Mucosa of rectum (tissue), 2 donors: Measurements from ENCODE around the gene TNFRSF12A.
A peak's percentile ranks its signal among the peaks of the same experiment; 100 is the strongest.

Experiments used
- H3K27ac ChIP-seq, 2 donors: one replicate each; pipeline ENCODE4 v1.7.0; 2013; ENCODE audit warnings: inconsistent platforms in 2 of 2, low read depth in 2 of 2, low read length in 2 of 2
- H3K27me3 ChIP-seq, 2 donors: one replicate each; pipeline ENCODE4 v1.7.0; 2013; ENCODE audit warnings: low read length in 2 of 2; ENCODE audit not compliant: control insufficient read depth in 2 of 2, insufficient read depth in 2 of 2
- H3K36me3 ChIP-seq, 2 donors: one replicate each; pipeline ENCODE4 v1.7.0; 2013; ENCODE audit warnings: low read length in 2 of 2; ENCODE audit not compliant: control insufficient read depth in 2 of 2, insufficient read depth in 2 of 2
- H3K4me1 ChIP-seq, 2 donors: one replicate each; pipeline ENCODE4 v1.7.0; 2013; ENCODE audit warnings: low read length in 2 of 2, mild to moderate bottlenecking in 1 of 2; ENCODE audit not compliant: control insufficient read depth in 2 of 2, insufficient read depth in 2 of 2
- H3K4me3 ChIP-seq, 2 donors: one replicate each; pipeline ENCODE4 v1.7.0; 2013; ENCODE audit warnings: low read length in 2 of 2
- H3K9ac ChIP-seq, 2 donors: one replicate each; pipeline ENCODE4 v1.7.0; 2013; ENCODE audit warnings: low read length in 2 of 2, low read depth in 1 of 2, mild to moderate bottlenecking in 1 of 2
- H3K9me3 ChIP-seq, 2 donors: one replicate each; pipeline ENCODE4 v1.7.0; 2013; ENCODE audit warnings: low read length in 2 of 2; ENCODE audit not compliant: control insufficient read depth in 2 of 2
- donor health status: healthy.
- donor health status: Normal muscosa, but diverticular disease.

Gene TNFRSF12A

DNA sequence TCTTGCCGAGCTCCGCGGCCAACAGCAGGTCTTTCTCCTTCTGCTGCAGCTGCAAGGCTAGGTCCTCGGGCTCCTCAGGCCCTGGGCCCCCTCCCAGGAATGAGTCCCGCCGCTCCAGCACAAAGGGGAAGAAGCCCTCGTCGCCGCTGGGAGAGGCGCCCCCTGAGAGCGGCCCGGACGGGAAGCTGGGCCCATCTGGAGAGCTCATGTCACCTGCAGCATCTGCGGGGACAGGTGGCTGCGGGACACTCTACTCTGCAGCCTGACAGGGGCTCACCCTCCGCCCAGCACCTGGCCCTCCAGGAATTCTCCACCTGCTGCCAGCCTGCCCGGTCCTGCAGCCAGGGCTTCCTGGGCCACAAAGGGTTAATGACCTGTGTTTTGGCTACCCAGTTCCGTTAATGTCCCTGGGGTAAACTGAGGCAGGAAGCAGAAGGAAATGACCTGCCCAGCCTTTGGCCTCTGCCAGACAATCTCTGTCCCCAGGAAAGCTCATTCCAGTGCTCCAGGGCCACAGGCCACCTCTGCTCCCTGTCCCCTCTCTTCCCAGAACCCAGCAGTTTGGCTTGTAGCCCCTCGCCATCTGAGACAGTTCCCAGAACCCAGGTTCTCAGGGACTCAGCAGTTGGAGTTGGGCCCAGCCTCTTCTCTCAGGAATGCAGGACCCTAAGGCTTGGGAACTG, 15.3 kb downstream of the TNFRSF12A start:
- Histone ChIP-seq H3K9ac (peak overlapping the region; percentile 61 to 83), H3K4me1 (peaks cover 22 to 33% of the 10 kb centered on the region in 2 donors), H3K27me3 (peaks cover 14 to 23% of the 10 kb centered on the region in 2 donors), H3K4me3 (peak overlapping the region; percentile 69 to 74), H3K9me3 (no peaks in the 10 kb centered on the region), H3K27ac (peak overlapping the region in 1 of 2 donors; percentile 86), H3K36me3 (no peaks in the 10 kb centered on the region)

DNA sequence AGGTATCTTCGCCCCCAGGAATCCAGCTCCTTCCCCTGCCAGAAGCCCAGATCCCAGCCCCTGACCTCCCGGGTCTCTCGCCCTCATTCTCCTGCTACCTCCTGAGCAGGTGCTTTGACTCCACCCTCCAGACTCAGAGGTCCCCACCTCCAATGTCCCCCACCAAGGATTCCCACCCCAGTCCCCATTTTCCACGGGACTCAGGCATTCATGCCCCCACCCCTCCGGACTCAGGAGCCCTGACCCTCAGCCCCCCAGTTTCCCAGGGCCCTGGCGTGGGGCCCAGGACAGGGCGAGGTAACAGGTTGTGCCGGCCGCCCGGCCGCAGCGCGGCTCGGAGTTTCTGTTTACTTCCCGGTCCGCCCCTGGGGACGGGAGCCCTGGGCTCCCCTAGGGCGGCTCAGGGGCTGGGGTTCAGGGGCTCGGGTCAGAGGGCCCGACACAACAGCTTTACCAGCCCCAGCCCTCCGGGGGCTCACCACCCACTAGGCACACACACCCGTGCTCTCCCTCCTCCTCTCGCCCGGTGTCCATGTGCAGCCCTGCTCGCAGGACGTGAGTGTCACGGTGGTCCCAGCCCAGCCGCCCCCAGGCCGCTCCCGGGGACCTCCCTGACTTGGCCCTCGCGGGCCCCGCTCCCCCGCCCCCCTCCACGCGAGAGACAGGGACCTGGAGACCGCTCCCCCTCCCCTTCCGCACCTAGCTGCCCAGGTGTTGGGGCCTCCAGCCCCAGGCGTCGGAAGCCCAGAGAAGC, 16.0 kb downstream of the TNFRSF12A start:
- Histone ChIP-seq H3K36me3 (no peaks in the 10 kb centered on the region), H3K27ac (peak overlapping the region; percentile 82 to 86), H3K27me3 (peaks cover 14 to 23% of the 10 kb centered on the region in 2 donors), H3K9ac (peak overlapping the region; percentile 61 to 83), H3K4me1 (peaks cover 22 to 33% of the 10 kb centered on the region in 2 donors), H3K4me3 (peak overlapping the region; percentile 69 to 74), H3K9me3 (no peaks in the 10 kb centered on the region)

DNA sequence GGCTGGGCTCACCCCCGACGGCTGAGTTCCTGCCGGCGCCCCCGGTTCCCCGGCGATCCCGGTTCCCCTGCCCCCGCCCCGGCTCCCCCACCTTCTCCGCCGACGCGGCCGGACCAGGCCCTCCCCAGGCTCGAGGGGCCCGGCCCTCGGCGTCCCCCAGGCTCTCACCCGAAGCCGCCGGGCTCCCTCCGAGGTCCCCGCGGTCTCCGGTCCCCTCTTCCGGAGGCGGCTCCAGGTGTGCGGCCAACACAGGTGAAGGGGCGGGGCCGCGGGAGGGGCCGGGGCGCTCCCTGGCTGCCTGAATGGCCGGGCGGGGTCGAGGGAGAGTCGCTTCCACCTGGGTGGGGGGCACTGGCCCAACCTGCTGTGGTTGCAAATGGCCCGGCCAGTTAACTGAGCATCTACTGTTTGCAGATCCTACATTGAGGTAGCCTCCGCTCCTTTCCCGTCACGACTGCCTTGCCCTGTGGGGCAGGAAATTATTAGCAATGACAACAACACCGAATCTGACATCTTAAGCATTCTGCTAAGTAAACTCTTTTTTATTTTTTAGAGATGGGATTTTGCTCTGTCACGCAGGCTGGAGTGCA, 16.7 kb downstream of the TNFRSF12A start, which contains the start of gene BICDL2:
BICDL2 (minus strand) TSS at position 219 of the 590 bp plus-strand sequence. CDS start 1,448 bp downstream, outside the sequence.
- H3K36me3 ChIP-seq, result no peaks in the 10 kb centered on the region
- peak within 1 kb of the TSS; percentile 82 to 86 for H3K27ac ChIP-seq
- H3K4me1 ChIP-seq, result peaks cover 22 to 28% of the 10 kb centered on the region in 2 donors
- H3K9me3 ChIP-seq, result no peaks in the 10 kb centered on the region
- peak within 1 kb of the TSS; percentile 69 to 74 for H3K4me3 ChIP-seq
- peak within 1 kb of the TSS; percentile 61 to 83 for H3K9ac ChIP-seq
- peaks cover 14 to 23% of the 10 kb centered on the region in 2 donors for H3K27me3 ChIP-seq

DNA sequence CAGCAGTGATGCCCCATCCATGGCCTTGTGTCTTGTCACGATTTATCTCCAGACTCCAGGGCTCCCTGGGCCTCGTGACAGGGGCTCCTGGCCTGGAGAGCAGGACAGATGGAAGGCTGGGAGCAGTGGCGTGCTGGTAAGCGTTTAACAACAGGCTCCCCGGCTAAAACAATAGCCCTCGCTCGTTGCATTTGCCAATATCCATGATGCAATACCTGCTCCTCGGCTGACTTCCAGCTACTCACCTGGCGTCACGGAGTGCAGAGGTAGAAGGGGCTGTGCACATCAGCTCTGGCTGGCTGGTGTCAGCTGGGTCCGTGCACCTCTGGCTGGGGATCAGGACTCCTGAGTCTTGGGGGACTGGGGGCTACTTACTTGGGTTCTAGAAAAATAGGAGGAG, 18.1 kb downstream of the TNFRSF12A start:
- Histone ChIP-seq H3K4me1 (peaks cover 22 to 28% of the 10 kb centered on the region in 2 donors), H3K36me3 (no peaks in the 10 kb centered on the region), H3K27me3 (peaks cover 19 to 24% of the 10 kb centered on the region in 2 donors), H3K27ac (peak overlapping the region; percentile 76 to 91), H3K4me3 (peak overlapping the region in 1 of 2 donors; percentile 31), H3K9me3 (no peaks in the 10 kb centered on the region), H3K9ac (peak overlapping the region in 1 of 2 donors; percentile 68)

DNA sequence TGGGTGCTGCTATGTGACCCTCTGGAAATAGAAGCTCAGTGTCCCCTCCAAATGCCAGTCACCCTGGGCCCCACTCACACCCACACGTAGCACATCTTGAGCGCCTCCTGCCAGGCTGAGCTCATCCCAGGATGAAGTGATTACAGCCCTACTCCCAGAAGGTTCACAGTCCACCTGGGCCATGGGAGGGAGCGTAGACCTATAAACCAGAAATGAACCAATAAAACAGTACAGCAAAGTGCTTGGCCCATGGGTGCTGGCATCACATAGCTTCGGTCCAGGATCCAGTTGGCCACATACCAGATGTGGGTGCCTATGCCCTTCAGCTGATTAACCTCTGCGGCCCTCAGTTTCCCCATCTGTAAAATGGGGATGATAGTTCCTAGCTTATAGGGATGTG, 18.7 kb downstream of the TNFRSF12A start:
- Histone ChIP-seq H3K36me3 (no peaks in the 10 kb centered on the region), H3K4me3 (peak overlapping the region; percentile 31 to 55), H3K9me3 (no peaks in the 10 kb centered on the region), H3K27me3 (peaks cover 23 to 25% of the 10 kb centered on the region in 2 donors), H3K4me1 (peaks cover 22 to 28% of the 10 kb centered on the region in 2 donors), H3K27ac (peak overlapping the region; percentile 76 to 91), H3K9ac (peak overlapping the region in 1 of 2 donors; percentile 68)

DNA sequence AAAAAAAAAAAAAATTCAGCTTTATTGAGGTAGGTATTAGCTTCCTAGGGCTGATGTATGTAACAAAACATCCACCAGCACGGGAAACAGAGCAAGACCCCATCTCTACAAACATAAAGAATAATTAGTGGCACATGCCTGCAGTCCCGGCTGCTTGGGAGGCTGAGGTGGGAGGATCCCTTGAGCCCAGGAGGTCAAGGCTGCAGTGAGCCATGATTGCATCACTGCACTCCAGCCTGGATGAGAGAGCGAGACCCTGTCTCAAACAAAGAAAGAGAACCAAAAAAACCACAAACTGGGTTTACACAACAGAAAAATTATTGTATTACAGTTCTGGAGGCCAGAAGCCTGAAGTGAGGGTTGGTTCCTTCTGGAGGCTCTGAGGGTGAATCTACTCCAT, 22.2 kb downstream of the TNFRSF12A start:
- peaks cover 23 to 42% of the 10 kb centered on the region in 2 donors for H3K27me3 ChIP-seq
- H3K9me3 ChIP-seq, result no peaks in the 10 kb centered on the region
- no peak overlapping the region for H3K27ac ChIP-seq
- no peak overlapping the region for H3K4me3 ChIP-seq
- peaks cover 13 to 24% of the 10 kb centered on the region in 2 donors for H3K4me1 ChIP-seq
- no peak overlapping the region for H3K9ac ChIP-seq
- no peaks in the 10 kb centered on the region for H3K36me3 ChIP-seq

DNA sequence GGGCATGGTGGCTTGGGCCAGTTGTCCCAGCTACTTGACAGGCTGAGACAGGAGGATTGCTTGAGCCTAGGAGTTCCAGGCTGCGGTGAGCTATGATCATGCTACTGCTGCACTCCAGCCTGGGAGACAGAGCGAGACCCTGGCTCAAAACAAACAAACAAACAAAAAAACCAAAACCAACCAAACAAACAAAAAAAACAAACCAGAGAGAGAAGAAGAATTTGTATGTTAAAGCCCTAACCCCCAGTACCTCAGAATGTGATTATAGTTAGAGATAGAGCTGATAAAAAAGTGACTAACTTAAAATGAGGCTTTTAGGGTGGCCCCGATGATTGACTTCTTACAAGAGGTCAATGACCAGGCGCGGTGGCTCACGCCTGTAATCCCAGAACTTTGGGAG, 24.5 kb downstream of the TNFRSF12A start:
- Histone ChIP-seq H3K27me3 (peaks cover 26 to 49% of the 10 kb centered on the region in 2 donors), H3K4me1 (peaks cover 0 to 6% of the 10 kb centered on the region in 2 donors), H3K9ac (no peak overlapping the region), H3K9me3 (no peaks in the 10 kb centered on the region), H3K27ac (no peak overlapping the region), H3K4me3 (no peak overlapping the region), H3K36me3 (no peaks in the 10 kb centered on the region)

DNA sequence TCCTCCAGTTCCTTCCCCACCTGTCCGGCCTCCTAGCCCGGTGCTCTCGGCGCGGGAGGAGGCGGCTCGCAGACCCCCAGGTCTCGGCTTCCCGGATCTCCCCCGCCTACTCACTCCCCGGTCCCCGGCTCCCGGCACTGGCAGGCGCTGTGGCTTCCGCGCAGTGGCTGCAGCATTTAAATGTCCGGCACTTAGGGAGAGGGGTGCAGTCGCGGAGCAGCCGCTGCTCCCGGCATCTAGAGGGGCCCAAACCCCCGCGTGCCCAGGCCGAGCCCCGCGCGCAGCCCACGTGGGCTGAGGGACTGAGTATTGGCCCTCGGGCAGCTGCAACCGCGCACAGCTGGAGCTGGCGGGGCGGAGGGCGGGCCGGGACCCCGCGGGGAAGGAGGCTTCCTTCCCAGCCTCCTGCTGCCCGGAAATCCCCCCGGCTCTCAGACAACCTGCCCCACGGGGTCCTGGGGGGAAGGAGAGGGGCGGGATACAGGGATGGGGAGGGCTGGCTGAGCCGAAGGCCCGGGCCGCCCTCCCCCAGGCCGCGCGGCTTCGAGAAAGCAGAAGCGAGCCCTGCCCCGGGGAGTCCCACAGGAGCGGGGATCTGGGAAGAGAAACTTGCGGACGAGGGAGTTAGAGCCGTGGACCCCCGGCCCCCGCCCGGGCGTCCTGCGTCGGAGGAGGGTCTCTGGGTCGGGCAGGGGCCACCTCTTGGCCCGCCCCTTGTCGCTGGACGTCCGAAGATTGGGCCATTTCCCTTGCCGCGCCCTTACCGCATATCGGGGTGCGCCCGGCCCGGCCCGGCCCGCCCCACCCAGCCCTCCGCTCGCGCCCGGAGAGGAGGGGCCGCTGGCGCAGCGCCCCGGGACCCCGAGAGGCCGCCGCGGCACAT, 25.8 kb downstream of the TNFRSF12A start, which contains the start of gene MMP25:
MMP25 (plus strand) TSS at position 804 of the 883 bp plus-strand sequence. CDS start 357 bp downstream, outside the sequence.
- Histone ChIP-seq H3K27me3 (peaks cover 25 to 50% of the 10 kb centered on the region in 2 donors), H3K4me3 (peak within 1 kb of the TSS; percentile 27 to 62), H3K36me3 (no peaks in the 10 kb centered on the region), H3K27ac (peak within 1 kb of the TSS in 1 of 2 donors; percentile 32), H3K9me3 (no peaks in the 10 kb centered on the region), H3K4me1 (peaks cover 0 to 6% of the 10 kb centered on the region in 2 donors), H3K9ac (peak within 1 kb of the TSS in 1 of 2 donors; percentile 43)

DNA sequence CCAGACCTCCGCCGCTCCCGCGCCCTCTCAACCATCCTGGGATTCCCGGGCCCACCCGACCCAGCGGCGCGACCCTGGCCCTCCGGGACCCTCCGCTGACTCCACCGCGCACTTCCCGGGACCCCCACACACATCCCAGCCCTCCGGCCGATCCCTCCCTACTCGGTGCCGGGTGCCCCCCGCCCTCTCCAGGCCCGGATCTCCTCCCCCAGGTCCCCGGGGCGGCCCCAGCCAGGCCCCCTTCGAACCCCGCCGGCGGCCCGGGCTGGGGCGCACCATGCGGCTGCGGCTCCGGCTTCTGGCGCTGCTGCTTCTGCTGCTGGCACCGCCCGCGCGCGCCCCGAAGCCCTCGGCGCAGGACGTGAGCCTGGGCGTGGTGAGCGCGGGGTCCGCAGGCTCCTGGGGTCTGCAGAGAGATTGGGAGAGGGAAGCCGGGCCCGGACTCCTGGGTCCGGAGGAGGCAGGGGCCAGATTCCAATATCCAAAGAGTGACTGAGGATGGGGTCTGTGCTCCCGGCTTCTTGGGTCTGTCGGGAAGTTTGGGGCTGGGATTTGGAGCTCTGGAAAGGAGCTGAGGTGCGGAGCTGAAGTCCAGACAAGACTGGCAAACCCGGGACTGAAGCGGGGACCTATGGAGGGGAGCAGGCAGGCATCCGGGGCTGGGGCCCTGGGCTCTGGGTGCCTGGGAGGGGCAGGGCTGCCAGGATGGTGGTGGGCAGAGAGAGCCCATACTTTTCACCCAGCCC, 26.6 kb downstream of the TNFRSF12A start:
- Histone ChIP-seq H3K4me1 (peaks cover 0 to 6% of the 10 kb centered on the region in 2 donors), H3K36me3 (no peaks in the 10 kb centered on the region), H3K4me3 (peak overlapping the region in 1 of 2 donors; percentile 31), H3K27me3 (peaks cover 25 to 50% of the 10 kb centered on the region in 2 donors), H3K27ac (peak overlapping the region in 1 of 2 donors; percentile 32), H3K9ac (peak overlapping the region in 1 of 2 donors; percentile 12), H3K9me3 (no peaks in the 10 kb centered on the region)
